ENCODE results near the gene FTCD.
"Not testable (repeated sequence)": the region's sequence is repeated elsewhere in the genome, so short reads cannot be mapped to it uniquely, and the experiment has no call there.

Gene FTCD

GRCh38 chr21:46171996-46172862 is 16.9 kb upstream of the FTCD start:
- no peak for DNase-seq (ENCODE audit: low spot score)

GRCh38 chr21:46171585-46171984 is 16.2 kb upstream of the FTCD start:
- no peak for DNase-seq (ENCODE audit: low spot score)

GRCh38 chr21:46170436-46171193 is 15.2 kb upstream of the FTCD start:
- DNase-seq (ENCODE audit: low spot score), result not testable (repeated sequence)

GRCh38 chr21:46168659-46169386 is 13.4 kb upstream of the FTCD start:
- no peak for DNase-seq (ENCODE audit: low spot score)

- DNase-seq (ENCODE audit: low spot score), result no peak
Measured at GRCh38 chr21:46168238-46168637, 12.9 kb upstream of the FTCD start.

GRCh38 chr21:46165098-46165497 is 9.7 kb upstream of the FTCD start:
- no peak for DNase-seq (ENCODE audit: low spot score)

GRCh38 chr21:46163380-46163779 is 8.0 kb upstream of the FTCD start:
- no peak for DNase-seq (ENCODE audit: low spot score)

GRCh38 chr21:46161633-46162592 is 6.5 kb upstream of the FTCD start:
- no peak for DNase-seq (ENCODE audit: low spot score)

GRCh38 chr21:46160907-46161632 is 5.7 kb upstream of the FTCD start:
- DNase-seq (ENCODE audit: low spot score), result no peak

- DNase-seq (ENCODE audit: low spot score), result no peak
Measured at GRCh38 chr21:46160657-46160906, 5.2 kb upstream of the FTCD start.

- no peak for DNase-seq (ENCODE audit: low spot score)
Measured at GRCh38 chr21:46159841-46160656, 4.7 kb upstream of the FTCD start.

GRCh38 chr21:46159390-46159789 is 4.0 kb upstream of the FTCD start:
- DNase-seq (ENCODE audit: low spot score), result no peak

- DNase-seq (ENCODE audit: low spot score), result no peak
Measured at GRCh38 chr21:46158666-46159300, 3.4 kb upstream of the FTCD start.

GRCh38 chr21:46157987-46158451 is 2.6 kb upstream of the FTCD start:
- no peak for DNase-seq (ENCODE audit: low spot score)

GRCh38 chr21:46157396-46157986 is 2.1 kb upstream of the FTCD start:
- no peak for DNase-seq (ENCODE audit: low spot score)

- DNase-seq (ENCODE audit: low spot score), result no peak
Measured at GRCh38 chr21:46156678-46157077, 1.3 kb upstream of the FTCD start.

GRCh38 chr21:46156378-46156645 is 933 bp upstream of the FTCD start:
- DNase-seq (ENCODE audit: low spot score), result no peak

GRCh38 chr21:46154955-46155513 is 345 bp downstream of the FTCD start:
- DNase-seq (ENCODE audit: low spot score), result no peak

Data from AG20443 (cell line).